Suppressor macrophage (primary cell): ENCODE results near the gene PLSCR2.
"Not testable (repeated sequence)": the region's sequence is repeated elsewhere in the genome, so short reads cannot be mapped to it uniquely, and the experiment has no call there.

Experiments used
- DNase-seq, 4 experiments: peaks; one replicate each; pipeline ENCODE4 v3.0.0-alpha.2; 2020 to 2022

PLSCR2 gene

GRCh38 chr3:146416366-146416765 lies 53.0 kb downstream of the PLSCR2 start:
- no peak for DNase-seq

DNA sequence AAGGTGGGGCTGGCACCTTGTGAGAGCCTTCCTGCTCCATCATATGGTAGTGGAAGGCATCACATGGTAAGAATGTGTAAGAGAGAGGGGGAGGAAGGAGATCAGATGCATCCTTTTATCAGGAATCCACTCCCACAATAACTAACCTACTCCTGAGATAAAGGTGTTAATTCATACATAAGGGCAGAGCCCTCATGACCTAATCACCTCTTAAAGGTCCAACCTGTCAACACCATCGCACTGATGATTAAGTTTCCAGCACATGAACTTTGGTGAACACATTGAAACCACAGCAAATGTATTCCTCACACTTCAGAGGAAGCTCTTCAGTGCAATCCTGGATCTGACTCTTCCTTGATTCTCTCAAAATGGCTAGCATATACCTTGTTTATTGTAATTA lies 55.4 kb downstream of the PLSCR2 start:
- no peak for DNase-seq

DNA sequence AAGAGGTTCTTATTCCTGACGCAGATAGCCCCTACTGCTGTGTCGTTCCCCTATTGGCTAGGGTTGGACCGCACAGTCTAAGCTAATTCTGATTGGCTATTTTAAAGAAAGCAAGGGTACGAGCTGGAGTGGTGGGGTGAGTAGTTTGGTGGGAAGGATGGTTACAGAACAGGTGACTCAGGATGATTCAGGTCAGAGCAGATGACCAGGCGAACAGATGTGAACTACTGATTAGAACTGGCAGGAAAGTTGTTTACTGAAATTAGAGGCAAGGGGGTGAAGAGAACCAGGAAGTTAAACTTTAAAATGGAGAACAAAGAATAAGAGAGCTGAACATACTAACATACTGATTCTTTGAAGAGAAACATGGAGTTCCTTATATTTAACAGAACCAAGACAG lies 56.6 kb downstream of the PLSCR2 start:
- not testable (repeated sequence) for DNase-seq

DNA sequence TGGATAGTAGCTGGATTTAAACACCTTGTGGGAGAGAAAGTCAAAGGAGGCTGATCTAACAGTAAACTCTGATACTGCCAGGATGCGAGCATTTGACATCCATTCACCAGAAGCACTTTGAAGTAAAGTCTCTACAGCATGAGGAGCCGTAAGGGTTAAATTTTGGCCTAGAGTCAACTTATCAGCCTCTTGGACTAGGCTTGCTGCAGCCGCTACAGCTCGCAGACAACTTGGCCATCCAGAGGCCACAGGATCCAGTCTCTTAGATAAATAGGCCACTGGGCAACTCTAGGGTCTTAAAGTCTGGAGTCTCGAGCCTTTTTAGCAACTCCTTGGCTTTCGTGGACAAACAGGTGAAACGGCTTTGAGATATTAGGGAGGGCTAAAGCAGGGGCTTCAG lies 61.4 kb downstream of the PLSCR2 start:
- no peak for DNase-seq

DNA sequence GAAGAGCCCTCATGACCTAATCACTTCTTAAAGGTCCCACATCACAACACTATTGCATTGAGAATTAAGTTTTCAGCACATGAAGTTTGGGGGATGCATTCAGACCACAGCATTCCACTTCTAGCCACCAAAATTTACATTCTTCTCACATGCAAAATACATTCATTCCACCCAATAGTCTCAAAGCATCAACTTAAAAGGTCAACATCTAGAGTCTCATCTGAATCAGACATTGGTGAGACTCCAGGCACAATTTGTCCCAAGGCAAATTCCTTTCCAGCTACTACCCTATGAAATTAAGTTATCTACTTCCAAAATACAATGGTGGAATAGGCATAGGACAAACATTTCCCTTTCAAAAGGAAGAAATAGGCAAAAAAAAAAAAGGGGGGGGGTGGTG lies 64.9 kb downstream of the PLSCR2 start:
- no peak for DNase-seq

GRCh38 chr3:146403792-146404191 lies 65.6 kb downstream of the PLSCR2 start:
- no peak for DNase-seq

DNA sequence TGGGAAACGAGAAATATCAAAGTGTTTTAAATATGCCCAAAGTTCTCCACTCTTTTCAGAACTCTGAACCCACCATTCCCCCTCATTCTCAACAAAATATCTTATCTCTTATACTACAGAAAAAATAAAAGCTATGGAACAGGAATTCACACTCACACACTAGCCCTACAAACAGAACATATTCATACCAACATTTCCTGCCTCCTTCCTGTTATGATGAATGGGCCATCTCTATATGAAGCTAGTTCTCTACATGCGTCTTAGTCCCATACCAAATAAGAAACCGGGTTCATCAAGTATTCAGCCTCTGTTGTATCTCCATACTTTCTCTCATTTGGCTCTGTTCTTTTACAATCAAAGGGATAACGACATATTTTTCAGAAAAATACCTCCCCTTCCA lies 72.6 kb downstream of the PLSCR2 start:
- DNase-seq: no peak

DNA sequence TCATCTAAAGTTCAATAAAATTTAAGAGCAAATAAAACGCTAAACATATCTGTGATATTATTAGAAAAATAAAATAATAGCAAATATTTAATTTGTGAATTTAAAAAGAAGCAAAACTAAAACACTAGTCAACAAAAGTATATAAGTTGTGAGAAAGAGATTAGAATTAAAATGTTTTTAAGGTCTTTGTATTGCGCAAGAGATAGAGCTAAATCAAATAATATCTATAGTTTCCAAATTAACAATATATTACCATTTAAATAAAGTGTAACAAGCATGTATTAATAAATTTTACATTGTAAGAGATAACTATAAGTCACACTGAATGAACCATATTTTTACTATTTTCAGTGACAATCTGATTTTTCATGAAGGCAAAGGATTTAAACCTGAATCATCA lies 74.2 kb downstream of the PLSCR2 start:
- DNase-seq: no peak

GRCh38 chr3:146390957-146391356 lies 78.4 kb downstream of the PLSCR2 start:
- DNase-seq: no peak

DNA sequence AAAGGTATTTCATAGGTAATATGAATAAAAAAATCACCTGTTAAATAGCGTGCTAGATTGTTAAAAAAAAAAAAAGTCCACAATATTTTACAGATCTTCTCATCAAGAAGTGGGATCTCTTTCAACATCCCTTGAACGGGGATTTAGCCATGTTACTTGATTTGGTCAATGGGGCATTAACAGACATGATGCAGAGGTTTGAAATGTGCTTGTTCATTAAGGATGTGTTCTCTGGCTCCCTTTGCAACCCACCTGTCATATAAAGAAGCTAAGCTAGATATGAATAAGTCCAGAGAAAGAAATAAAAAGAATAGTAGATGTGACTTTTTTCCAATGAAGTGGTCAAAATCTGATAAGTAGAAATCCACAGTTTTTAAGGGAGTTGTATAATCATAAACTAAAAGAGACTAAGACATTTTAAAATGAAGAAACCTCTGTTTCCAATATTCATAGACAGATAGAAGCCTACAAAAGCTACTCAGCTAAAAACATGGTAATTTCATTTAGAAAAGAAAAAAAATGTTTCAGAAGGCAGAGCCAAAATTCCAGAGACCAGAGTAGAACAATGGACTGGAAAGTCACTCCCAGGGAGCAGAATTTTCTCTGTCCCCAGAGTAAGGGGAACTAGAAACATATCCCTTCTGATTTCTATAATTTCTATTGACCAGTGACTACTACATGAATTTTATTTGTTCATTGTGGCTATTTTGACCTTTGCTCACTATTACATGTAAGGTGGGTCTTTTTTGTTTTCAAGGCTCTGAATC lies 79.2 kb downstream of the PLSCR2 start:
- DNase-seq: no peak

- no peak for DNase-seq
Measured at GRCh38 chr3:146387566-146387965, 81.8 kb downstream of the PLSCR2 start.

DNA sequence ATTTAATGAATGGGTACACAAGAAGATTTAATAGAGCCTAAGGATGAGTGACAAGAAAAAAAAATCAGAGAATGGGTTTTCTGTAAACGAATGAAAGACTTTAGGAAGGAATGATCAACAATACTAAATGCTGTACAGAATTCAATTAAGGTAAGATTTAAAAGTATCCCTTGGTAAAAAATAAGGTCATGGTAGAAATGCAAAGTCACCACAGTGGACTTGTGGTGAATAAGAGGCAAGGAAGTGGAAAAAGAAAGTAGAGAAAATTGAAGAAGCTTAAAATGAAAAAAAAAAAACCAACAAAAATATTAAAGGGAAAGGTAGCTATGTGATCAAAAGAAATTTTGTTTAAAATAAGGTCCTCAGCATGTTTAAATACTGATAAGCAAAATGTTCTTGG lies 82.4 kb downstream of the PLSCR2 start:
- DNase-seq: no peak

- DNase-seq: no peak
Measured at GRCh38 chr3:146384786-146385185, 84.6 kb downstream of the PLSCR2 start.
